H4 (cell line): ENCODE results near the gene SCAF1. TPM values are rescaled to one million over a fixed set of nuclear protein-coding genes. Genes with fewer than 3 reads are reported as not detected.

ENCODE experiments used
- DNase-seq: peaks from one replicate; pipeline ENCODE4 v3.0.0-alpha.2; 2015; ENCODE audit warnings: low spot score
- total RNA-seq: library from RNA; depleted of rRNA; stranded (reverse); fragments of >200 nt; shearing (Covaris generic); gene quantifications from 2 replicates; pipeline ENCODE4 v1.2.3, GENCODE V29; 2014

SCAF1 gene
- total RNA-seq, 1 experiment from 2014 or later: 13.9 TPM

GRCh38 chr19:49687150-49687549, 45.1 kb downstream of the SCAF1 start:
- DNase-seq: no peak

- DNase-seq: no peak
These were observed 45.7 kb downstream of the SCAF1 start for GRCh38 chr19:49687566-49688316.

GRCh38 chr19:49688531-49689132, 46.6 kb downstream of the SCAF1 start:
- no peak for DNase-seq

GRCh38 chr19:49689133-49690078, 47.4 kb downstream of the SCAF1 start, which contains the start of gene ADM5:
TSS of gene ADM5 (plus strand) at chr19:49689594. CDS start at chr19:49689838, 244 bp downstream.
- DNase-seq: no peak

- DNase-seq: no peak
These were observed 48.2 kb downstream of the SCAF1 start for GRCh38 chr19:49690079-49690655.

GRCh38 chr19:49690656-49691242, 48.7 kb downstream of the SCAF1 start, which contains the start of gene CPT1C:
TSS of gene CPT1C (plus strand) at chr19:49691116. CDS start at chr19:49692253, 1,137 bp downstream.
- no peak for DNase-seq

GRCh38 chr19:49691243-49692146, 49.5 kb downstream of the SCAF1 start:
- DNase-seq: no peak

- DNase-seq: no peak
These were observed 50.1 kb downstream of the SCAF1 start for GRCh38 chr19:49692147-49692506.

- DNase-seq: no peak
These were observed 54.1 kb downstream of the SCAF1 start for GRCh38 chr19:49696115-49696514.

- no peak for DNase-seq
These were observed 54.9 kb downstream of the SCAF1 start for GRCh38 chr19:49696865-49697264.

GRCh38 chr19:49699364-49699763, 57.4 kb downstream of the SCAF1 start:
- DNase-seq: no peak

- DNase-seq: no peak
These were observed 58.6 kb downstream of the SCAF1 start for GRCh38 chr19:49700563-49700962.

- no peak for DNase-seq
These were observed 59.3 kb downstream of the SCAF1 start for GRCh38 chr19:49701271-49701786.

GRCh38 chr19:49704888-49705642, 63.1 kb downstream of the SCAF1 start:
- DNase-seq: no peak

GRCh38 chr19:49705919-49706318, 63.9 kb downstream of the SCAF1 start:
- DNase-seq: no peak
